Stomach (tissue), 9 donors: ENCODE measurements around the gene ASPHD1. TPM values are rescaled to one million over a fixed set of nuclear protein-coding genes. Genes with fewer than 3 reads are reported as not detected.
"Not testable (repeated sequence)": the region's sequence is repeated elsewhere in the genome, so short reads cannot be mapped to it uniquely, and the experiment has no call there.

ENCODE experiments used
- DNase-seq, 2 donors: peaks; one replicate each; pipeline versions ENCODE4 v3.0.0 to v3.0.0-alpha.2; 2013 to 2019
- H3K27ac ChIP-seq, 5 donors: fragments of 200-600 bp in 4 of 5; sonication (generic) in 4 of 5; one replicate each; pipeline ENCODE4 v1.5.1; 2013 to 2019; ENCODE audit warnings: mild to moderate bottlenecking in 1 of 5, moderate library complexity in 1 of 5
- H3K27me3 ChIP-seq, 3 donors: fragments of 200-600 bp; sonication (generic); one replicate each; pipeline ENCODE4 v1.5.1; 2017 to 2019; ENCODE audit warnings: mixed run types in 1 of 3
- H3K36me3 ChIP-seq, 4 donors: fragments of 200-600 bp; sonication (generic); 1 replicate in 3 of 4; 2 replicates in 1 of 4; pipeline ENCODE4 v1.5.1; 2016 to 2019
- H3K4me1 ChIP-seq, 4 donors: fragments of 200-600 bp; sonication (generic); one replicate each; pipeline ENCODE4 v1.5.1; 2016 to 2019
- H3K4me3 ChIP-seq, 4 donors: fragments of 200-600 bp; sonication (generic) in 3 of 4; one replicate each; pipeline ENCODE4 v1.5.1; 2016 to 2019; ENCODE audit warnings: mild to moderate bottlenecking in 1 of 4
- H3K9me3 ChIP-seq, 4 donors: fragments of 200-600 bp; sonication (generic); one replicate each; pipeline ENCODE4 v1.5.1; 2016 to 2019
- EP300 ChIP-seq: sonication (generic); formaldehyde crosslinking; IDR thresholded peaks from one replicate; pipeline ENCODE4 v1.6.1; 2017; ENCODE audit warnings: antibody characterized with exemption
- POLR2A ChIP-seq, 4 donors: fragments of 450-650 bp; IDR thresholded peaks; one replicate each; pipeline ENCODE4 v1.6.1; 2016; ENCODE audit warnings: antibody characterized with exemption in 4 of 4, control low read depth in 2 of 4, mild to moderate bottlenecking in 1 of 4, moderate library complexity in 1 of 4
- POLR2AphosphoS5 ChIP-seq, 3 donors: sonication (generic); formaldehyde crosslinking; IDR thresholded peaks; one replicate each; pipeline ENCODE4 v1.6.1; 2016; ENCODE audit warnings: antibody characterized with exemption in 3 of 3
- WGBS, 5 donors: extraction: QIAGEN DNeasy Blood & Tissue Kit in 3 of 5; methylation state at CpG; one replicate each; pipeline versions ENCODE4 v1.1.5 to v1.1.7; 2013 to 2018; 5-methylcytosine and 5-hydroxymethylcytosine counted together
- intact Hi-C: fragments of 100-400 bp; cut with DNase I; formaldehyde crosslinking; loops from one replicate; pipeline ENCODE4 v1.15.1; 2023; ENCODE audit warnings: low total_unique reads
- polyA plus RNA-seq, 3 donors: library from polyadenylated mRNA; stranded (reverse); fragments of 200-250 nt; gene quantifications; one replicate each; pipeline ENCODE4 v1.2.3, GENCODE V29; 2013
- total RNA-seq, 5 donors: library from RNA; depleted of rRNA; stranded (reverse); fragments of >200 nt; gene quantifications; one replicate each; pipeline versions ENCODE4 v1.1.0 to v1.2.3, GENCODE V29; 2014 to 2016
- TF ChIP-seq, protein P1 (sequence below), 7 experiments: fragments of 450-650 bp in 4 of 7; fragments of 200-600 bp in 3 of 7; sonication (generic) in 3 of 7; IDR thresholded peaks; one replicate each; pipeline ENCODE4 v1.5.1; 2016 to 2019; ENCODE audit warnings: antibody characterized with exemption in 7 of 7, control low read depth in 2 of 7, mild to moderate bottlenecking in 1 of 7
- donor health status: healthy with polysubstance abuse.
- donor health status: Bipolar disorder and iron deficiency.
- donor health status: healthy.

Gene ASPHD1
- total and polyA plus RNA-seq, 8 donors: 4.5 to 29.8 (median 11.3) TPM; not detected in 2

DNA sequence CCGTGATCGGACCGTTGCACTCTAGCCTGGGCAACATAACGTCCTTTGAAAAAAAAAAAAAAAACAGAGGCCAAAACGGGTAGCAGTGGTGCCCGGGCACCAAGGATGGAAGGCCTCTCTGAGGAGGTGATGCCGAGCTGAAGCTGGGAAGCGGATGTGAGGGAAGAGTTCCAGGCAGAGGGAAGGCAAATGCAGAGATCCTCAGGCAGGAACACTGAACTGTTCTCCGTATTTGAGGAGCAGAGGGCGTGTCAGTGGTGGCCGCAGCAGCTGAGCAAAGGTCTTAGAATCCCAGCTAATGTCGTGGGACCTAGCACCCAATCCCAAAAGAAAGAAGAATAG, 26.4 kb downstream of the ASPHD1 start:
- H3K4me1 ChIP-seq: peaks cover 20 to 41% (median 30%) of the 10 kb centered on the region in 4 donors
- peaks cover 0 to 21% (median 17%) of the 10 kb centered on the region in 4 donors for H3K36me3 ChIP-seq
- H3K27ac ChIP-seq: peak overlapping the region; percentile 84 to 92 (median 91)
- peak overlapping the region; percentile 97 to 100 (median 98) for H3K4me3 ChIP-seq
- intact Hi-C loops: no loop called here
- TF ChIP-seq, protein P1, sequence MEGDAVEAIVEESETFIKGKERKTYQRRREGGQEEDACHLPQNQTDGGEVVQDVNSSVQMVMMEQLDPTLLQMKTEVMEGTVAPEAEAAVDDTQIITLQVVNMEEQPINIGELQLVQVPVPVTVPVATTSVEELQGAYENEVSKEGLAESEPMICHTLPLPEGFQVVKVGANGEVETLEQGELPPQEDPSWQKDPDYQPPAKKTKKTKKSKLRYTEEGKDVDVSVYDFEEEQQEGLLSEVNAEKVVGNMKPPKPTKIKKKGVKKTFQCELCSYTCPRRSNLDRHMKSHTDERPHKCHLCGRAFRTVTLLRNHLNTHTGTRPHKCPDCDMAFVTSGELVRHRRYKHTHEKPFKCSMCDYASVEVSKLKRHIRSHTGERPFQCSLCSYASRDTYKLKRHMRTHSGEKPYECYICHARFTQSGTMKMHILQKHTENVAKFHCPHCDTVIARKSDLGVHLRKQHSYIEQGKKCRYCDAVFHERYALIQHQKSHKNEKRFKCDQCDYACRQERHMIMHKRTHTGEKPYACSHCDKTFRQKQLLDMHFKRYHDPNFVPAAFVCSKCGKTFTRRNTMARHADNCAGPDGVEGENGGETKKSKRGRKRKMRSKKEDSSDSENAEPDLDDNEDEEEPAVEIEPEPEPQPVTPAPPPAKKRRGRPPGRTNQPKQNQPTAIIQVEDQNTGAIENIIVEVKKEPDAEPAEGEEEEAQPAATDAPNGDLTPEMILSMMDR (IDR thresholded peaks at IDR 0.05): no peak
- no peak for TF ChIP-seq POLR2A (IDR thresholded peaks at IDR 0.05)
- no peak for TF ChIP-seq EP300
- no peak for TF ChIP-seq POLR2AphosphoS5 (IDR thresholded peaks at IDR 0.05)
- no peaks in the 10 kb centered on the region for H3K9me3 ChIP-seq
- 1 to 9% (median 3%) methylated on average over 12 of the region's 12 CpGs for WGBS, 5 donors
- peak in 1 of 2 donors; percentile 66 for DNase-seq
- no peaks in the 10 kb centered on the region for H3K27me3 ChIP-seq

DNA sequence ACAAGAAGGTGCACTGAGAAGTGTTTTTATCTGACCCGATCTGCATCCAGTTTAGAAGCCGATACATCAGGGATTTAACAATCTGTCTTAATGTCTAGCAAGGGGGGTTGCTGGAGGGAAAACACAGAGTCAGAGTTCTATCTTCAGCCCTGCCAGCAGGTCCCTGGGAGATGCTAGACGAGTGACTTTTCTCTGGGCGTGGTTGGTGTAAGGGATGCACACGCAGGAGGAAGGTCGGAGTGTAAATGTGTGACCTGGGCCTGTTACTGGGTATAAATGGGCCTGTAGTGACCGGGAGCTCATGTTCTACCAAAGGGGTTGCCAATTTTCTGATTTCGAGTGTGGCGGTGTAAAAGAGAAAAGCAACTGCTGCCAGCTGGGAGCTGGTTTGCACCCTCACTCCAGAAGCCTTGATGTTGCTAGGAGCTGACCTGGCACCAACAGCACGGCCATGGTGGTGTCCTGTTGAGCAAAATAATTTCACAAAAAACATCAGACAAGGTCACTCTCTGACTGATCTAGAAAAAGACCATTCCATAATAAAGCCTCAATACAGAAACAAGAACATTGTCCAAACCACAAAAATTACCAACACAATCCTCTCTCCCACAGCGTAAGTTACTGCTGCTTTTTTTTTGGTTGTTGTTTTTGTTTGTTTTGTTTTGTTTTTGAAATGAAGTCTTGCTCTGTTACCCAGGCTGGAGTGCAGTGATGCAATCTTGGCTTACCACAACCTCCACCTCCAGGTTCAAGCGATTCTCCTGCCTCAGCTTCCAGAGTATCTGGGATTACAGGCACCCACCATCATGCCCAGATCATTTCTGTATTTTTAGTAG, 27.0 kb downstream of the ASPHD1 start:
- Histone ChIP-seq H3K27ac (peak overlapping the region in 4 of 5 donors; percentile 84 to 92 (median 90)), H3K9me3 (no peaks in the 10 kb centered on the region), H3K4me3 (peak overlapping the region; percentile 97 to 100 (median 98)), H3K36me3 (peaks cover 0 to 15% (median 10%) of the 10 kb centered on the region in 4 donors), H3K27me3 (no peaks in the 10 kb centered on the region), H3K4me1 (peaks cover 20 to 39% (median 30%) of the 10 kb centered on the region in 4 donors)
- no peak for TF ChIP-seq POLR2AphosphoS5 (IDR thresholded peaks at IDR 0.05)
- no peak for TF ChIP-seq POLR2A (IDR thresholded peaks at IDR 0.05)
- intact Hi-C loops: no loop called here
- WGBS, 5 donors: 56 to 60% (median 57%) methylated on average over 12 of the region's 12 CpGs
- peak in 1 of 2 donors; percentile 12 for DNase-seq

GRCh38 chr16:29931750-29932149, 31.5 kb downstream of the ASPHD1 start:
- DNase-seq, H3K27ac ChIP-seq, H3K9me3 ChIP-seq, intact Hi-C loops, H3K4me3 ChIP-seq, H3K36me3 ChIP-seq, H3K27me3 ChIP-seq: not testable (repeated sequence)
- 85 to 100% (median 94%) methylated on average over 2 of the region's 2 CpGs for WGBS, 5 donors
- H3K4me1 ChIP-seq: peaks cover 6 to 11% (median 10%) of the 10 kb centered on the region in 4 donors

GRCh38 chr16:29940656-29941055, 40.4 kb downstream of the ASPHD1 start:
- Histone ChIP-seq H3K27me3 (no peaks in the 10 kb centered on the region), H3K4me3 (no peak overlapping the region), H3K9me3 (peaks cover 0 to 5% (median 0%) of the 10 kb centered on the region in 4 donors), H3K4me1 (peaks cover 13 to 24% (median 18%) of the 10 kb centered on the region in 4 donors), H3K36me3 (no peaks in the 10 kb centered on the region), H3K27ac (no peak overlapping the region)
- 56 to 68% (median 64%) methylated on average over 4 of the region's 4 CpGs for WGBS, 5 donors
- TF ChIP-seq POLR2A (IDR thresholded peaks at IDR 0.05) (no peak), EP300 (no peak), POLR2AphosphoS5 (IDR thresholded peaks at IDR 0.05) (no peak)
- TF ChIP-seq, protein P1 (IDR thresholded peaks at IDR 0.05): no peak
- intact Hi-C loops: no loop called here
- DNase-seq: peak in 1 of 2 donors; percentile 21

DNA sequence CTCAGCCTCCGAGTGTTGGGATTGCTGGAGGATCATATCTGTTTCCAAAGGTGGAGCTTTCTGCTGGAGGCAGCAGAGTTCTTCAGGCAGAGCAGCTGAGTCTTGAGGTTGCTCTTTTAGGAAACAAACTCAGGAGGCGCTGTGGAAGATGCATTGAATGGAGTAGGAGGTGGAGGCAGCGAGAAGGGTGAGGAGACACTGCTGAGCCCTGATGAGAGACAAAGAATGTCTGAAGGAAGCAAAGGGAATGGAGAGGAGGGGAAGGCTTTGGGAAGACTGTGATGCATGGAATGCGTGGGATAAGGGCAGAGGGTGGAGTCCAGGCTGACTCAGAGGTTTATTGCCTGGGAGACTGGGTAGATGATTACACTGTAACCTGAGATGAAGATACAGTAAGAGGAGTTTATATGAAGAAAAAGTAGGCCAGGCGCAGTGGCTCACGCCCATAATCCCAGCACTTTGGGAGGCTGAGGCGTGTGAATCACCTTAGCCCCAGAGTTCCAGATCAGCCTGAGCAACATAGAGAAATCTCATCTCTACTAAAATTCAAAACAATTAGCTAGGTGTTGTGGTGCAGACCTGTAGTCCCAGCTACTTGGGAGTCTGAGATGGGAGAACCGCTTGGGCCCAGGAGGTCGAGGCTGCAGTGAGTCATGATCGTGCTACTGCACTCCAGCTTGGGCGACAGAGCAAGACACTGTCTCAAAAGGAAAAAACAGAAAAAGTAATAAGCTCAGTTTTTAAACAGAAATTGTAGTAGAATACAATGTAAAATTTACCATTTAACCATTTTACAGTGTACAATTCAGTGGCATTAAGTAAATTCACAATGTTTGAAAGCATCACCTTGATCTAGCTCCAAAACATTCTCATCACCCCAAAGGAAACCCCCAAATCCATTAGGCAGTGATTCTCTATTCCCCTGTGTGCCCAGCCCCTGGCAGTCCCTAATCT, 43.8 kb downstream of the ASPHD1 start:
- Histone ChIP-seq H3K4me3 (no peak overlapping the region), H3K9me3 (peaks cover 0 to 5% (median 0%) of the 10 kb centered on the region in 4 donors), H3K4me1 (peaks cover 13 to 24% (median 18%) of the 10 kb centered on the region in 4 donors), H3K27ac (peak overlapping the region; percentile 9 to 74 (median 46)), H3K27me3 (no peaks in the 10 kb centered on the region), H3K36me3 (no peaks in the 10 kb centered on the region)
- DNase-seq: peak; percentile 41 to 93
- intact Hi-C loops: no loop called here
- 30 to 47% (median 35%) methylated on average over 10 to 11 of the region's 11 CpGs for WGBS, 5 donors
- peak in 1 of 3 donors; percentile 45 for TF ChIP-seq POLR2AphosphoS5 (IDR thresholded peaks at IDR 0.05)
- TF ChIP-seq, protein P1 (IDR thresholded peaks at IDR 0.05): no peak
